Mammary epithelial cell (primary cell): ENCODE data around the gene LAMA1.

ENCODE experiments used
- EZH2 ChIP-seq: IDR thresholded peaks from 2 replicates; pipeline ENCODE4 v1.6.1; 2012; ENCODE audit warnings: low read length, inconsistent platforms, borderline replicate concordance
- TF ChIP-seq, protein P1 (sequence below), 2 donors: IDR thresholded peaks in 1 of 2; conservative IDR thresholded peaks in 1 of 2; 2 replicates each; pipeline ENCODE4 v1.5.1; 2011 to 2012; ENCODE audit warnings: inconsistent platforms in 2 of 2, low read length in 2 of 2, mild to moderate bottlenecking in 2 of 2, control low read depth in 1 of 2, low read depth in 1 of 2; ENCODE audit not compliant: insufficient read depth in 1 of 2; ENCODE audit errors: extremely low read depth in 1 of 2

DNA sequence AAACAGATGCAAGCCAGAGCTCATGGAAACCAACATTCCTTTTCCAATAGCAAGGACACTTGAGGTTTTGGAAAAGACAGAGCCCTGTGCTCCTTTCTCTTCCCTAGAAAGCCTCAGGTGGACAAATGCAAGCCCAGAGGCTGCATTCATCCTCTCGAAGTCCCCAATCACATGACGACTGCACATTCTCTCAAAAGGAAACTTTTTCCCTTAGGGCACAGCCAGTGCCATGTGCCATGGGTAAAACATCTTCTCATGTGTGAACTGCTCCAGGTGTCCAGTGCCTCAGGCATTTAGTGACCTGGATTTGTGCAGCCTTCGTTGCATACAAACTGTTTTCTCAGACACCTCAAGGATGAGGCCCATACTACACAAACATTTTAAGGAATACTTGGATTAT is 140.7 kb downstream of the LAMA1 start:
- TF ChIP-seq, protein P1, sequence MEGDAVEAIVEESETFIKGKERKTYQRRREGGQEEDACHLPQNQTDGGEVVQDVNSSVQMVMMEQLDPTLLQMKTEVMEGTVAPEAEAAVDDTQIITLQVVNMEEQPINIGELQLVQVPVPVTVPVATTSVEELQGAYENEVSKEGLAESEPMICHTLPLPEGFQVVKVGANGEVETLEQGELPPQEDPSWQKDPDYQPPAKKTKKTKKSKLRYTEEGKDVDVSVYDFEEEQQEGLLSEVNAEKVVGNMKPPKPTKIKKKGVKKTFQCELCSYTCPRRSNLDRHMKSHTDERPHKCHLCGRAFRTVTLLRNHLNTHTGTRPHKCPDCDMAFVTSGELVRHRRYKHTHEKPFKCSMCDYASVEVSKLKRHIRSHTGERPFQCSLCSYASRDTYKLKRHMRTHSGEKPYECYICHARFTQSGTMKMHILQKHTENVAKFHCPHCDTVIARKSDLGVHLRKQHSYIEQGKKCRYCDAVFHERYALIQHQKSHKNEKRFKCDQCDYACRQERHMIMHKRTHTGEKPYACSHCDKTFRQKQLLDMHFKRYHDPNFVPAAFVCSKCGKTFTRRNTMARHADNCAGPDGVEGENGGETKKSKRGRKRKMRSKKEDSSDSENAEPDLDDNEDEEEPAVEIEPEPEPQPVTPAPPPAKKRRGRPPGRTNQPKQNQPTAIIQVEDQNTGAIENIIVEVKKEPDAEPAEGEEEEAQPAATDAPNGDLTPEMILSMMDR (conservative IDR thresholded peaks at IDR 0.05 in 1 of 2, IDR thresholded peaks at IDR 0.05 in 1 of 2; ENCODE audit: extremely low read depth in 1 of 2, insufficient read depth in 1 of 2, low read depth in 1 of 2, low read length in 2 of 2): no peak
- TF ChIP-seq EZH2: no peak
